Activated T-cell treated with anti-CD3 and anti-CD28 coated beads, Interleukin-2, amount 50 U/mL, for 72 hours (primary cell): Measurements from ENCODE around the gene AGXT. TPM values are rescaled to one million over a fixed set of nuclear protein-coding genes. Genes with fewer than 3 reads are reported as not detected.

ENCODE experiments used
- ATAC-seq, 2 donors: fragments of 150-1000 bp; cut with Tn5 transposase; replicated peaks in 1 of 2; 2 replicates each; pipeline ENCODE4 v1.10.0; 2021; ENCODE audit warnings: moderate library complexity in 2 of 2, mild to moderate bottlenecking in 1 of 2
- DNase-seq, 2 donors: peaks; one replicate each; pipeline ENCODE4 v3.0.0; 2021 to 2022; ENCODE audit warnings: mixed read lengths in 1 of 2
- H3K27ac Mint-ChIP-seq: one replicate; pipeline ENCODE4 v1.8.0; 2022; ENCODE audit warnings: mild to moderate bottlenecking, moderate library complexity, mixed read lengths
- H3K27me3 Mint-ChIP-seq: one replicate; pipeline ENCODE4 v1.8.0; 2022; ENCODE audit warnings: low read depth, mixed read lengths
- H3K36me3 Mint-ChIP-seq, 2 donors: one replicate each; pipeline ENCODE4 v1.8.0; 2022; ENCODE audit warnings: mixed read lengths in 2 of 2, mild to moderate bottlenecking in 1 of 2; ENCODE audit not compliant: insufficient read depth in 2 of 2
- H3K4me1 Mint-ChIP-seq: one replicate; pipeline ENCODE4 v1.8.0; 2022; ENCODE audit warnings: low read depth, mixed read lengths
- H3K4me3 Mint-ChIP-seq, 2 donors: one replicate each; pipeline ENCODE4 v1.8.0; 2022; ENCODE audit warnings: mild to moderate bottlenecking in 2 of 2, mixed read lengths in 2 of 2, moderate library complexity in 2 of 2
- H3K9me3 Mint-ChIP-seq, 2 donors: one replicate each; pipeline ENCODE4 v1.8.0; 2022; ENCODE audit warnings: mixed read lengths in 2 of 2
- total RNA-seq, 2 donors: library from RNA; stranded (reverse); gene quantifications; one replicate each; pipeline ENCODE4 v1.2.3, GENCODE V29; 2022

AGXT gene
- total RNA-seq, 2 donors from 2014 or later, result not detected

DNA sequence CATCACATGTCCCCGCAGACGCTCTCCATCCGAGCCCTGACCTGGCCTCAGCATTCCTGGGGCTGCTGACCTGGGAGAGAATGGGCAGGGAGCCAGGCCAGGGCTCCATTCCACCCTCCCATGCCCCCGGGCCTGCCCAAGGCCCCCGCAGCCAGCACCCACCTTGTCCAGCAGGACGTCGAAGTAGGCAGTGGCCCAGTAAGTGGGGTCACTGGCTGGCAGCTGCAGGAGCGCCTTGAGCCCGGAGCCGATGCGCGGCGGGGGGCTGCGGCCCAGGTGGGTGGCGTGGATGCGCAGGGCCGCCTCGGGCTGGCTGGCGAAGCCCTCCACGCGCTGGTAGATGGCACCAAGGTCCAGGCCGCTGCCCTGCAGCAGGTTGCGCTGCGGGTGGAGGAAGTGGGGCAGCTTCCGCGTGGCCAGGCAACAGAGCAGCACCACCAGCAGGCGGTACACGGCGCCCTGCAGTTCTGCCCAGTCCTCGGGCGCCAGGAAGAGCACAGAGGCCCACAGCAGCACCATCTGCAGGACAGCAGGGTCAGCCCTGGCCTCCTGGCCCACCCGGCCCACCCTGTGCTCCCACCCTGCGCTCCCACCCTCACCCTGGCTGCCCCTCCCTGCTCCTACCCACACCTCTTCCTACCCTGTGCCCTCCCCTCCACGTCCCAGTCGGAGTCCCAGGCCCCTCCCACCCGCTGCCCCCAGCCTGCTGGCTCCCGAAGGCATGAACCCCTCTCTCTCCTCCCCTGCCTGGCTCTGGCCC, 19.7 kb downstream of the AGXT start:
- no peaks in the 10 kb centered on the region for H3K9me3 Mint-ChIP-seq
- DNase-seq, result no peak
- H3K27me3 Mint-ChIP-seq, result no peaks in the 10 kb centered on the region
- ATAC-seq, result no peak
- H3K36me3 Mint-ChIP-seq, result no peaks in the 10 kb centered on the region
- H3K4me1 Mint-ChIP-seq, result no peaks in the 10 kb centered on the region
- no peak overlapping the region for H3K4me3 Mint-ChIP-seq
- H3K27ac Mint-ChIP-seq, result no peak overlapping the region

DNA sequence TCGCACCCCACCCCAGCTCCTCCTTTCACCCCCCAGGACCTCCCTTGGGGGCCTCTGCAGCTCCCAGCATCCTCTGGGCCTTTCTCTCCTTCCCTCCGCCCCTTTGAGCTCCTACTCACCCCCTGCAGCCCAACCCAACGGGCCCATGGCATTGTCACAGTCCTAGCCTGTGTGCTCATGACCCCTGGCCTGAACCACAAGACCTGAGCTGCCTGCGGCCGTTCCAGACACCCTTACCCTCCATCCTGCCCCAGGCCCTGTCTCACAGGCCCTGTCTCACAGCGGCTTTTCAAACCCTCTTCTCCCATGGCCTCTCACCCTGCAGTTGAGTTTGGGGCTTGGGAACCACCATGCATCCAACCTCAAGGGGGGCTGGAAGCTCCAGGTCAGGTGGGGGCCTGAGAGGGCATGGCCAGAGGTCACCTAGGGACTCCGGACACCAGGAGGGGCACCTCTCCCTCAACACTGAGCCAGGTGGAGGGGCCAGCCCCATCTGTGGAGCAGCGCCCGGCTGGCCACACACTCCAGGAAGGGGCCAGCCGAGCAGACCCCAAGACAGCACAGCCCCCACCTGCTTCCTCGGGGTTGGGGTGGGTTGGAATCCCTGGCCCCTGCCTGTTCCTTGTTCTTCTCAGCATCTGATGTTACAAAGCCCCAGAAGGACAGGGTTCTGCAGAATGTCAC, 20.4 kb downstream of the AGXT start:
- no peak for DNase-seq
- H3K27me3 Mint-ChIP-seq, result no peaks in the 10 kb centered on the region
- H3K27ac Mint-ChIP-seq, result no peak overlapping the region
- no peaks in the 10 kb centered on the region for H3K9me3 Mint-ChIP-seq
- H3K36me3 Mint-ChIP-seq, result no peaks in the 10 kb centered on the region
- H3K4me1 Mint-ChIP-seq, result no peaks in the 10 kb centered on the region
- no peak for ATAC-seq
- no peak overlapping the region for H3K4me3 Mint-ChIP-seq

DNA sequence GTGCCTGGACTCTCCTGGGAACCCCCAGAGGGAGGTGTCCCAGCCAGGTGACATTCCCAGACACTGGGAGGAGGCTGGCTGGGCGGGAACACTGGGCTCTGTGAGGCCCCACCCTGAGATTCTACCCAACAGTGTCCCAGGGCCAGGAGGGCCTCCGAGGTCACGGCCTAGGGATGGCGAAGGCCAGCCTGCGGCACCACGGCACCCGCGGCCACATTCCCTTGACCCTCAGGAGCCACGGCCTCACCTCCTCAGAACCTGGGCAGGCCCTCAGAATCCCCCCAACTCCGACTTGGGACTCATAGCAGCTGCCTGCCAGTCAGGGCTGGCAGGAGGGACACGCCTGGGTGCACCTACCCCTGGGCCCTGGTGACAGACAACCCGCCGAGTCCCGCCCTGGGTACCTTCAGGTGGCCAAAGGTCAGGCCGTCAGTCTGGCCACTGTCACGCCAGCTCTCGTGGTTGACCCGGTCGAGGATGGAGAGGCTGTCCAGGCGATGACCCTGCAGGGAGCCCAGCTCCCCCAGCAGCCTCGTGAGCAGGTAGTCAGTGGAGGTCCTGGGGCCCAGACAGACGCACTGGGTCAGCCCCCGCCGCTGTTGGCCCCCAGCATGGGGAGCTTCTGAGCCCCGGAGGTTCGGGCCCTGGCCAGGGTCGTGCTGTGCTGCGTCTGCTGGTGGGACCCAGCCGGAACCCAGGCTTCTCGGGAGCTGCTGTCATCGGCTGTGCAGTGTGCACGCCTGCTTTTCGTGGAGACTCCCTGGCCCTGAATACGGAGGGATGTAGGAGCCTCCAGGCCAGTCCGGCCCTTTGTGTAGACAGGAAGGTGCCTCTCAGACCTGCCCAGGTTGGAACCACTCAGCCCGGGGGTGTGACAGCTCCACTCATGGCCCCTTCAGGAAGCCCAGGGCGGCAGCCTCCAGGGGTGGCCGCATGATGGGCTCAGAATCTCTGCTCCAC, 21.3 kb downstream of the AGXT start:
- H3K4me1 Mint-ChIP-seq, result no peaks in the 10 kb centered on the region
- no peaks in the 10 kb centered on the region for H3K9me3 Mint-ChIP-seq
- H3K36me3 Mint-ChIP-seq, result no peaks in the 10 kb centered on the region
- DNase-seq (no peak), ATAC-seq (no peak)
- no peak overlapping the region for H3K4me3 Mint-ChIP-seq
- H3K27me3 Mint-ChIP-seq, result no peaks in the 10 kb centered on the region
- no peak overlapping the region for H3K27ac Mint-ChIP-seq

GRCh38 chr2:240890691-240891090, 22.1 kb downstream of the AGXT start:
- no peaks in the 10 kb centered on the region for H3K36me3 Mint-ChIP-seq
- DNase-seq (no peak), ATAC-seq (no peak)
- H3K4me1 Mint-ChIP-seq, result no peaks in the 10 kb centered on the region
- H3K4me3 Mint-ChIP-seq, result no peak overlapping the region
- no peaks in the 10 kb centered on the region for H3K27me3 Mint-ChIP-seq
- no peaks in the 10 kb centered on the region for H3K9me3 Mint-ChIP-seq
- no peak overlapping the region for H3K27ac Mint-ChIP-seq

DNA sequence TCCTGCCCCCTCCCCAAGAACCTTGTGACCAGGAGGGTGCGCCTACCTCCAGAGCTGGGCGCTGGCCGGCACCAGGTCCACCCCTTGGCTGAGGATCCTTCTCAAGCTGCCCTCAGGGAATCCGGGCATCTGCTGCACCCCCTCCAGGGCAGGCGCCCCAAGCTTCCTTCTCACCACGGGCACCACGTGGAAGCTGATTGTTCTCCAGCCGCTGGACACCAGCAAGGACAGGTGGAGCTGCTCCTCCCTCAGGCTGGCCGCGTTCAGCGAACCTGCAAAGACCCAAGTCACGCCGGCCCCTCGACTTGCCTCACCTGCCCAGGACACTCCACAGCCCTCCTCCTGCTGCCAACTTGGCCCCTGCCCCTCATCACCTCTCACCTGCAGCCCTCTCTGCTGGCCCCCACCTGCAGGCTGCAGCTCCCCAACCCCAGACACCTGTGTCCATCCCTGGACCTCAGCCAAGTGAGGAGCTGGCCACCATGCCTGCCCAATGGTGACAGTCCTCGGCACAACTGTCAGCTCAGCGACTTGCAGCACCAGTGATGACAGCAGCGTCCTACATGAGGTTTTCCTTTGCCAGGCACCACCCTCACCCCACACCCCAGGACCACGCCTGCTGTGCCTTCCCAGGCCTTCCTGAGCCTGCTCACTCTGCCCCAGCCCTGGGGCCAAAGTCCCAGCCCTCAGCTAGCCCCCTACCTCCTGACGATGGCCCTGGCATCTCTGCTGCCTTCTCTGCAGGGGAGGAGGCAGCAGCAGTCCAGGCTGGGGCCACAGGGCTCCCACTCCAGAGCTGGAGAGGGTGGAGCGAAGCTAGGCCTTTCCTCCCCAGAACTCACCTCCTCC, 23.1 kb downstream of the AGXT start:
- no peak overlapping the region for H3K27ac Mint-ChIP-seq
- H3K9me3 Mint-ChIP-seq, result no peaks in the 10 kb centered on the region
- ATAC-seq, result no peak

GRCh38 chr2:240892356-240892755, 23.7 kb downstream of the AGXT start:
- Mint-ChIP-seq H3K36me3 (no peaks in the 10 kb centered on the region), H3K4me1 (no peaks in the 10 kb centered on the region), H3K27me3 (no peaks in the 10 kb centered on the region), H3K4me3 (no peak overlapping the region), H3K27ac (no peak overlapping the region), H3K9me3 (no peaks in the 10 kb centered on the region)
- DNase-seq (no peak), ATAC-seq (no peak)

More for the DNA sequence above, 23.1 kb downstream of the AGXT start:
- H3K36me3 Mint-ChIP-seq, result no peaks in the 10 kb centered on the region
- H3K4me1 Mint-ChIP-seq, result no peaks in the 10 kb centered on the region
- no peak overlapping the region for H3K4me3 Mint-ChIP-seq
- no peaks in the 10 kb centered on the region for H3K27me3 Mint-ChIP-seq
- DNase-seq, result no peak

- Mint-ChIP-seq H3K4me3 (no peak overlapping the region), H3K9me3 (no peaks in the 10 kb centered on the region), H3K27me3 (no peaks in the 10 kb centered on the region), H3K36me3 (no peaks in the 10 kb centered on the region), H3K4me1 (no peaks in the 10 kb centered on the region), H3K27ac (no peak overlapping the region)
- ATAC-seq (no peak), DNase-seq (no peak)
These were observed 24.3 kb downstream of the AGXT start for GRCh38 chr2:240892925-240893324.

- H3K27me3 Mint-ChIP-seq, result no peaks in the 10 kb centered on the region
- ATAC-seq, result no peak
- H3K9me3 Mint-ChIP-seq, result no peaks in the 10 kb centered on the region
- no peaks in the 10 kb centered on the region for H3K4me1 Mint-ChIP-seq
- no peak for DNase-seq
- H3K27ac Mint-ChIP-seq, result no peak overlapping the region
- H3K36me3 Mint-ChIP-seq, result no peaks in the 10 kb centered on the region
- H3K4me3 Mint-ChIP-seq, result no peak overlapping the region
These were observed 24.8 kb downstream of the AGXT start for GRCh38 chr2:240893363-240893844.

DNA sequence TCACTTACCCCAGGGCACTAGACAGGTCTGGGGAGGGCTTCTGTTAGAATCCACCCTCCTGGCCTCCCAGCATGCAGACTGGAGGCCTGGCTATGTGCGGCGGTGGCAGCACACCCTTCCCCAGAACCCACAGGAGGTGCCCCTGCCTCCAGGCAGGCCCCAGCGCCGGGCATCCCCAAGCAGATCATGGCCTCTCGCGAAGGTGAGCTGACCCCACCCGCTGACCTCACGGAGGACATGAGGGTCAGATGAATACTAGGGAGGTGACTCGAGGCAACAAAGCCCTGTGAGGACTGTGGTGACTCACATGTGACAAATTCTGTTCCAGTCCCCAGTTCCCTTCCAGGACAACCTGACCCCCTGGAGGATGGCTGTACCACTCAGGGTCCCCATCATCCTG, 25.4 kb downstream of the AGXT start:
- Mint-ChIP-seq H3K4me1 (no peaks in the 10 kb centered on the region), H3K4me3 (no peak overlapping the region), H3K9me3 (no peaks in the 10 kb centered on the region), H3K27ac (no peak overlapping the region), H3K27me3 (no peaks in the 10 kb centered on the region), H3K36me3 (no peaks in the 10 kb centered on the region)
- ATAC-seq (no peak), DNase-seq (no peak)

- no peaks in the 10 kb centered on the region for H3K36me3 Mint-ChIP-seq
- no peak overlapping the region for H3K27ac Mint-ChIP-seq
- ATAC-seq (no peak), DNase-seq (no peak)
- H3K4me3 Mint-ChIP-seq, result no peak overlapping the region
- H3K4me1 Mint-ChIP-seq, result no peaks in the 10 kb centered on the region
- no peaks in the 10 kb centered on the region for H3K9me3 Mint-ChIP-seq
- H3K27me3 Mint-ChIP-seq, result no peaks in the 10 kb centered on the region
These were observed 26.4 kb downstream of the AGXT start for GRCh38 chr2:240894836-240895558.

GRCh38 chr2:240895656-240896388, 27.2 kb downstream of the AGXT start, which contains the start of gene MAB21L4:
TSS of gene MAB21L4 (minus strand) at chr2:240896156. CDS start at chr2:240895997, 159 bp downstream.
- H3K4me1 Mint-ChIP-seq, result no peaks in the 10 kb centered on the region
- no peaks in the 10 kb centered on the region for H3K9me3 Mint-ChIP-seq
- H3K27me3 Mint-ChIP-seq, result no peaks in the 10 kb centered on the region
- no peak for DNase-seq
- H3K4me3 Mint-ChIP-seq, result no peak within 1 kb of the TSS
- no peaks in the 10 kb centered on the region for H3K36me3 Mint-ChIP-seq
- ATAC-seq, result no peak
- H3K27ac Mint-ChIP-seq, result no peak within 1 kb of the TSS
